Measurements from ENCODE around the gene HSD17B13.
"Not testable (repeated sequence)": the region's sequence is repeated elsewhere in the genome, so short reads cannot be mapped to it uniquely, and the experiment has no call there.

The HSD17B13 gene

GRCh38 chr4:87339440-87339839, 16.8 kb upstream of the HSD17B13 start:
- TF ChIP-seq POLR2A (IDR thresholded peaks at IDR 0.05; ENCODE audit: low read length) (no peak), GATA1 (IDR thresholded peaks at IDR 0.05; ENCODE audit: low read depth, low read length) (no peak)
- DNase-seq = no peak

GRCh38 chr4:87337361-87337760, 14.7 kb upstream of the HSD17B13 start:
- TF ChIP-seq GATA1 (IDR thresholded peaks at IDR 0.05; ENCODE audit: low read depth, low read length) = no peak
- no peak for TF ChIP-seq POLR2A (IDR thresholded peaks at IDR 0.05; ENCODE audit: low read length)
- DNase-seq = no peak

DNA sequence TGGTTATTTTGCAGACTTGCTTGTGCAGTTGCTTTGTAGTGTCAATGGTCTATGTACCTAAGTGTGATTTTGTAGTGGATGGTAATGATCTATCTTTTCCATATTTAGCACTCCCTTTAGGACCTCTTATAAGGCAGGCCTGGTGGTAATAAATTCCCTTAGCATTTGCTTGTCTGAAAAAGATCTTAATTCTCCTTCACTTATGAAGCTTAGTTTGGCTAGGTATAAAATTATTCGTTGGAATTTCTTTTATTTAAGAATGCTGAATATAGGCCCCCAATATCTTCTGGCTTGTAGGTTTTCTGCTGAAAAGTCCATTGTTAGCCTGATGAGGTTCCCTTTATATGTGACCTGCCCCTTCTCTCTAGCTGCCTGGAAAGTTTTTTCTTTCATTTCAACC, 10.6 kb upstream of the HSD17B13 start:
- no peak for DNase-seq
- TF ChIP-seq POLR2A (IDR thresholded peaks at IDR 0.05; ENCODE audit: low read length) (no peak), GATA1 (IDR thresholded peaks at IDR 0.05; ENCODE audit: low read depth, low read length) (no peak)

GRCh38 chr4:87330761-87331160, 8.1 kb upstream of the HSD17B13 start:
- TF ChIP-seq POLR2A (IDR thresholded peaks at IDR 0.05; ENCODE audit: low read length) (no peak), GATA1 (IDR thresholded peaks at IDR 0.05; ENCODE audit: low read depth, low read length) (no peak)
- DNase-seq = no peak

GRCh38 chr4:87327136-87327535, 4.5 kb upstream of the HSD17B13 start:
- no peak for DNase-seq
- TF ChIP-seq GATA1 (IDR thresholded peaks at IDR 0.05; ENCODE audit: low read depth, low read length) = no peak

GRCh38 chr4:87326460-87326859, 3.8 kb upstream of the HSD17B13 start:
- DNase-seq = no peak
- TF ChIP-seq GATA1 (IDR thresholded peaks at IDR 0.05; ENCODE audit: low read depth, low read length) = no peak
- TF ChIP-seq POLR2A (IDR thresholded peaks at IDR 0.05; ENCODE audit: low read length) = no peak

DNA sequence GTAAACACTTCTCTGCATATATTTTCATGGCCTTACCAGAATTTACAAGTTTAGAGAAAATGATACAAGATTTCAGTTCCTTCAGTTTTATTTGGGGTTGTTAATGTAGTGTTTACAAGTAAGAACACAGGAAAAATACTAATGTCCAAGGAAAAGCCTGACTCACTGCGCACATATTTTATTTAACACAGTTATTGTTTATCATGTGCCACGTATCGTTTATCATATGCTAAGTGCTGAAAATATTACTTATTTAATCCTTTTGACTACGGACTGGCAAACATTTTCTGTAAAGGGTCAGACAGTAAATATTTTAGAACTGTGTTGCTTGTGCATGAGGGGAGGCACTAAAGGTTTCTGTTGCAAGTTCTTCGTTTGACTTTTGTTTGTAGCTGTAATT, 794 bp downstream of the HSD17B13 start:
- no peak for DNase-seq
- TF ChIP-seq POLR2A (IDR thresholded peaks at IDR 0.05; ENCODE audit: low read length) (no peak), GATA1 (IDR thresholded peaks at IDR 0.05; ENCODE audit: low read depth, low read length) (no peak)

- no peak for TF ChIP-seq POLR2A (IDR thresholded peaks at IDR 0.05; ENCODE audit: low read length)
- TF ChIP-seq GATA1 (IDR thresholded peaks at IDR 0.05; ENCODE audit: low read depth, low read length) = no peak
- no peak for DNase-seq
Measured at GRCh38 chr4:87317527-87317926, 5.2 kb downstream of the HSD17B13 start.

- no peak for TF ChIP-seq POLR2A (IDR thresholded peaks at IDR 0.05; ENCODE audit: low read length)
- no peak for TF ChIP-seq GATA1 (IDR thresholded peaks at IDR 0.05; ENCODE audit: low read depth, low read length)
- DNase-seq = no peak
Measured at GRCh38 chr4:87316961-87317360, 5.7 kb downstream of the HSD17B13 start.

DNA sequence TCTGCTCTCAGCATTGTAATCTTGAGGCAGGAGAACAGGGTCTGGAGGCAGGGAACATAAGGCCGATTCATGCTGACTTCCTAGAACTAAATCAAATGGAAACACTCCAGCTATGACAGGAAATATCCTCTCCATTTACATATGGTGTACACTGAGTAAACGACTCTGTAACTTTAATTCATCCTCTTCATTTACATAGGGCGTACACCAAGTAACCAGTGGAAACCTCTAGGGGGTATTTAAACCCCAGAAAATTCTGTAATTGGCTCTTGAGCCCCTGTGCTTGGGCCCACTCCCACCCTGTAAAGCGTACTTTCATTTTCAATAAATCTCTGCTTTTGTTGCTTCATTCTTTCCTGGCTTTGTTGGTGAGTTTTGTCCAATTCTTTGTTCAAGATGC, 7.7 kb downstream of the HSD17B13 start:
- not testable (repeated sequence) for DNase-seq

- no peak for DNase-seq
- TF ChIP-seq POLR2A (IDR thresholded peaks at IDR 0.05; ENCODE audit: low read length) (no peak), GATA1 (IDR thresholded peaks at IDR 0.05; ENCODE audit: low read depth, low read length) (no peak)
Measured at GRCh38 chr4:87313756-87314155, 8.9 kb downstream of the HSD17B13 start.

- no peak for DNase-seq
- TF ChIP-seq POLR2A (IDR thresholded peaks at IDR 0.05; ENCODE audit: low read length) (no peak), GATA1 (IDR thresholded peaks at IDR 0.05; ENCODE audit: low read depth, low read length) (no peak)
Measured at GRCh38 chr4:87311684-87312083, 11.0 kb downstream of the HSD17B13 start.

- TF ChIP-seq GATA1 (IDR thresholded peaks at IDR 0.05; ENCODE audit: low read depth, low read length) (no peak), POLR2A (IDR thresholded peaks at IDR 0.05; ENCODE audit: low read length) (no peak)
- no peak for DNase-seq
Measured at GRCh38 chr4:87310691-87311335, 11.9 kb downstream of the HSD17B13 start.

GRCh38 chr4:87309625-87310024, 13.1 kb downstream of the HSD17B13 start:
- DNase-seq = no peak
- TF ChIP-seq GATA1 (IDR thresholded peaks at IDR 0.05; ENCODE audit: low read depth, low read length) (no peak), POLR2A (IDR thresholded peaks at IDR 0.05; ENCODE audit: low read length) (no peak)

GRCh38 chr4:87306056-87306455, 16.6 kb downstream of the HSD17B13 start:
- no peak for TF ChIP-seq POLR2A (IDR thresholded peaks at IDR 0.05; ENCODE audit: low read length)
- TF ChIP-seq GATA1 (IDR thresholded peaks at IDR 0.05; ENCODE audit: low read depth, low read length) = no peak
- no peak for DNase-seq

DNA sequence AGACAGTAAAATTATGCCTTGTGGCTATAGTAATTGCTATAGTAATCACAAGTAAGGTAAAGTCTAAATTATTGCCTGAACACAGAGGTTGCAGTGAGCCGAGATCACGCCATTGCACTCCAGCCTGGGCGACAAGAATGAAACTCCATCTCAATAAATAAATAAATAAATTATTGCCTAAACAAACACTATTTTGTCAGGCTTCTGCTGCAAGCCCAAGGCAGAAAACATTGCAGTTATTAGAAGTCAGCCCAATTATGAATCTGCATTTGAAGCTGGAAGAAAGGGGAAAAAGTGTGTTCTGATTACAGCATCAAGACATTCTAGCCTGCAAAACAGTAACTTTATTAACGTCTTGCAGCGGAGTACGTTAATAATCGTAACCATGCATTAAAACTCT, 17.1 kb downstream of the HSD17B13 start:
- no peak for DNase-seq
- TF ChIP-seq POLR2A (IDR thresholded peaks at IDR 0.05; ENCODE audit: low read length) (no peak), GATA1 (IDR thresholded peaks at IDR 0.05; ENCODE audit: low read depth, low read length) (no peak)

All from erythroblast (primary cell).